ENCODE results near the gene RLF.

RLF gene

GRCh38 chr1:40281853-40282252 lies 120.7 kb downstream of the RLF start:
- peak; percentile 100 for DNase-seq
